HEK293 (cell line): ENCODE measurements around the gene GRK2.
A peak's percentile ranks its signal among the peaks of the same experiment; 100 is the strongest.

Experiments
- CTCF ChIA-PET: fragments of 350-600 bp; formaldehyde crosslinking; extraction: SDS; loops from one replicate; lab custom pipeline; 2021; ENCODE audit warnings: antibody characterized with exemption; lab: Yijun Ruan, JAX
- POLR2A ChIA-PET: fragments of 300-600 bp; formaldehyde crosslinking; extraction: SDS; loops from one replicate; lab custom pipeline; 2020; ENCODE audit warnings: antibody characterized with exemption, inconsistent platforms; lab: Yijun Ruan, JAX
- H3K27ac ChIP-seq: fragments of 200-500 bp; sonication (Bioruptor generic); 2 replicates; pipeline ENCODE4 v1.5.1; 2014; ENCODE audit warnings: low read depth, low read length, control low read depth, inconsistent platforms; ENCODE audit errors: extremely low read depth
- H3K36me3 ChIP-seq, 2 experiments: fragments of 200-500 bp in 1 of 2; sonication (Bioruptor generic) in 1 of 2; 1 replicate in 1 of 2; 2 replicates in 1 of 2; pipeline ENCODE4 v1.5.1; 2014 to 2017; ENCODE audit warnings: inconsistent platforms in 2 of 2, low read length in 2 of 2; ENCODE audit not compliant: control insufficient read depth in 2 of 2, insufficient read depth in 1 of 2
- H3K4me1 ChIP-seq: fragments of 200-500 bp; sonication (Bioruptor generic); 2 replicates; pipeline ENCODE4 v1.5.1; 2014; ENCODE audit warnings: mild to moderate bottlenecking, low read length, inconsistent platforms; ENCODE audit not compliant: control insufficient read depth, insufficient read depth
- H3K4me3 ChIP-seq: 2 replicates; pipeline ENCODE4 v1.5.1; 2011; ENCODE audit warnings: low read depth, mild to moderate bottlenecking, control low read depth, low read length, moderate library complexity
- H3K9me3 ChIP-seq: fragments of 200-500 bp; sonication (Bioruptor generic); 2 replicates; pipeline ENCODE4 v1.5.1; 2014; ENCODE audit warnings: low read depth, low read length, inconsistent platforms; ENCODE audit not compliant: control insufficient read depth, insufficient read depth
- GLIS2 ChIP-seq: fragments of 450-650 bp; formaldehyde crosslinking; IDR thresholded peaks from 2 replicates; pipeline ENCODE4 v1.5.1; 2016; ENCODE audit warnings: missing biosample characterization, missing genetic modification characterization
- IKZF3 ChIP-seq: fragments of 450-650 bp; IDR thresholded peaks from 2 replicates; pipeline ENCODE4 v1.5.0; 2018; ENCODE audit warnings: missing biosample characterization, mild to moderate bottlenecking, missing genetic modification characterization, moderate library complexity
- KLF1 ChIP-seq: fragments of 450-650 bp; formaldehyde crosslinking; IDR thresholded peaks from 2 replicates; pipeline ENCODE4 v1.5.1; 2016; ENCODE audit warnings: missing biosample characterization, missing genetic modification characterization
- KLF8 ChIP-seq: fragments of 450-650 bp; formaldehyde crosslinking; IDR thresholded peaks from 2 replicates; pipeline ENCODE4 v1.5.1; 2016; ENCODE audit warnings: missing biosample characterization, missing genetic modification characterization
- MYNN ChIP-seq: fragments of 450-650 bp; formaldehyde crosslinking; IDR thresholded peaks from 2 replicates; pipeline ENCODE4 v1.5.1; 2016; ENCODE audit warnings: missing biosample characterization, missing genetic modification characterization, borderline replicate concordance
- PRDM1 ChIP-seq: fragments of 450-650 bp; formaldehyde crosslinking; IDR thresholded peaks from 2 replicates; pipeline ENCODE4; 2016; ENCODE audit warnings: missing biosample characterization, missing genetic modification characterization
- ZNF10 ChIP-seq: fragments of 450-650 bp; formaldehyde crosslinking; IDR thresholded peaks from 2 replicates; pipeline ENCODE4 v1.5.1; 2017; ENCODE audit warnings: missing biosample characterization, missing genetic modification characterization
- ZNF138 ChIP-seq: fragments of 450-650 bp; formaldehyde crosslinking; IDR thresholded peaks from 2 replicates; pipeline ENCODE4 v1.5.1; 2016; ENCODE audit warnings: missing biosample characterization, missing genetic modification characterization, borderline replicate concordance
- ZNF146 ChIP-seq: fragments of 450-650 bp; formaldehyde crosslinking; IDR thresholded peaks from 2 replicates; pipeline ENCODE4 v1.5.1; 2016; ENCODE audit warnings: missing biosample characterization, missing genetic modification characterization
- ZNF157 ChIP-seq: fragments of 450-650 bp; formaldehyde crosslinking; IDR thresholded peaks from 2 replicates; pipeline ENCODE4 v1.5.1; 2016; ENCODE audit warnings: missing biosample characterization, missing genetic modification characterization
- ZNF16 ChIP-seq: fragments of 450-650 bp; formaldehyde crosslinking; IDR thresholded peaks from 2 replicates; pipeline ENCODE4 v1.5.1; 2016; ENCODE audit warnings: low read depth, missing biosample characterization, missing genetic modification characterization
- ZNF174 ChIP-seq: fragments of 450-650 bp; formaldehyde crosslinking; IDR thresholded peaks from 2 replicates; pipeline ENCODE4 v1.5.0; 2017; ENCODE audit warnings: missing biosample characterization, mild to moderate bottlenecking, missing genetic modification characterization
- ZNF211 ChIP-seq: fragments of 450-650 bp; formaldehyde crosslinking; IDR thresholded peaks from 2 replicates; pipeline ENCODE4 v1.5.1; 2016; ENCODE audit warnings: low read depth, missing biosample characterization, missing genetic modification characterization
- ZNF214 ChIP-seq: fragments of 450-650 bp; formaldehyde crosslinking; IDR thresholded peaks from 2 replicates; pipeline ENCODE4 v1.5.1; 2017; ENCODE audit warnings: missing biosample characterization, mild to moderate bottlenecking, missing genetic modification characterization, borderline replicate concordance
- ZNF221 ChIP-seq: fragments of 450-650 bp; formaldehyde crosslinking; IDR thresholded peaks from 2 replicates; pipeline ENCODE4 v1.5.1; 2017; ENCODE audit warnings: missing biosample characterization, missing genetic modification characterization, borderline replicate concordance
- ZNF26 ChIP-seq: fragments of 450-650 bp; formaldehyde crosslinking; IDR thresholded peaks from 2 replicates; pipeline ENCODE4 v1.5.1; 2016; ENCODE audit warnings: missing biosample characterization, missing genetic modification characterization
- ZNF311 ChIP-seq: fragments of 450-650 bp; formaldehyde crosslinking; IDR thresholded peaks from 2 replicates; pipeline ENCODE4 v1.5.1; 2017; ENCODE audit warnings: missing biosample characterization, missing genetic modification characterization, borderline replicate concordance
- ZNF549 ChIP-seq: fragments of 450-650 bp; IDR thresholded peaks from 2 replicates; pipeline ENCODE4 v1.5.1; 2018; ENCODE audit warnings: missing biosample characterization, missing genetic modification characterization, mild to moderate bottlenecking, inconsistent platforms, moderate library complexity
- ZNF561 ChIP-seq: fragments of 450-650 bp; IDR thresholded peaks from 2 replicates; pipeline ENCODE4 v1.5.1; 2018; ENCODE audit warnings: missing biosample characterization, missing genetic modification characterization, borderline replicate concordance
- ZNF596 ChIP-seq: fragments of 450-650 bp; IDR thresholded peaks from 2 replicates; pipeline ENCODE4 v1.5.0; 2018; ENCODE audit warnings: missing biosample characterization, mild to moderate bottlenecking, missing genetic modification characterization, moderate library complexity
- ZNF621 ChIP-seq: fragments of 450-650 bp; formaldehyde crosslinking; IDR thresholded peaks from 2 replicates; pipeline ENCODE4 v1.5.1; 2017; ENCODE audit warnings: missing biosample characterization, missing genetic modification characterization
- ZNF626 ChIP-seq: fragments of 450-650 bp; sonication (Bioruptor Pico); formaldehyde crosslinking; IDR thresholded peaks from 2 replicates; pipeline ENCODE4 v1.5.1; 2018; ENCODE audit warnings: missing biosample characterization, missing genetic modification characterization, inconsistent platforms
- ZNF629 ChIP-seq: fragments of 450-650 bp; formaldehyde crosslinking; IDR thresholded peaks from 2 replicates; pipeline ENCODE4 v1.5.1; 2017; ENCODE audit warnings: missing biosample characterization, missing genetic modification characterization
- ZNF776 ChIP-seq: fragments of 450-650 bp; formaldehyde crosslinking; IDR thresholded peaks from 2 replicates; pipeline ENCODE4 v1.5.0; 2017; ENCODE audit warnings: missing biosample characterization, missing genetic modification characterization, borderline replicate concordance
- ZSCAN30 ChIP-seq: fragments of 450-650 bp; IDR thresholded peaks from 2 replicates; pipeline ENCODE4 v1.5.1; 2018; ENCODE audit warnings: missing biosample characterization, mild to moderate bottlenecking, missing genetic modification characterization, moderate library complexity
- ZXDB ChIP-seq: fragments of 450-650 bp; formaldehyde crosslinking; IDR thresholded peaks from 2 replicates; pipeline ENCODE4 v1.5.1; 2016; ENCODE audit warnings: missing biosample characterization, missing genetic modification characterization
- TF ChIP-seq, protein P1 (sequence below): fragments of 450-650 bp; formaldehyde crosslinking; IDR thresholded peaks from 2 replicates; pipeline ENCODE4 v1.5.1; 2016; ENCODE audit warnings: missing biosample characterization, missing genetic modification characterization
- TF ChIP-seq, protein P2 (sequence below): fragments of 450-650 bp; formaldehyde crosslinking; IDR thresholded peaks from 2 replicates; pipeline ENCODE4 v1.5.1; 2016; ENCODE audit warnings: missing biosample characterization, missing genetic modification characterization
- TF ChIP-seq, protein P3 (sequence below): fragments of 450-650 bp; formaldehyde crosslinking; IDR thresholded peaks from 2 replicates; pipeline ENCODE4 v1.5.1; 2017; ENCODE audit warnings: missing biosample characterization, mild to moderate bottlenecking, missing genetic modification characterization, moderate library complexity

GRK2 gene

DNA sequence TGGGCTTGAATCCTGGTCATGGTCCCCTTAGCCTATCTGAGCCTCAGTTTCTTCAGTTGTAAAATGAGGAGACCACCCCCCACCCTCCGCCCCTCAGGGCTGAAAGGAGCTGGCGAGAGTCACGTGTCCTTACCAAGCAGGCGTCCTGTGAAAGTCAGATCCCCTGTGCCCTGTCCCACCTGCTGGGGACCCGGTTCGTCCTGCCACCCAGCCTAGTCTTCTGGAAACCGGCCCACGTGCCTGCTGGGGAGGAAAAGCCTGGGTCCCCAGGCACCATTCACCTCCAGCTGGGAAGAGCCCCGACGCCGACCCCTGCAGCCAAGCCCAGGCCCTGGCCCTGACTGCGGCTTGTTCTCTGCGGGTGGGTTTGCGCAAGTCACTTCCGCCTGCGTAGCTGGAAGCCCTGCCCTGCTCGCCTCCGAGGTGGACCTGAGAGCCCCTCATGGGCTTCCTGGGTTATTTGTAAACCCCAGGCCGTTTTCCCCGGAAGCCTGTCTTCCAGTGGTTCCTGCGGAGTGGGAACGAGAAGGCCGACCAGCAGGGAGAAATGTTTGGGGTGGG, 36.4 kb downstream of the GRK2 start (continued):
- TF ChIP-seq ZNF311 (tag by site-specific recombination) = no peak
- TF ChIP-seq KLF1 (tag by site-specific recombination) = no peak
- no peak for TF ChIP-seq ZXDB (tag by site-specific recombination)
- no peak for TF ChIP-seq ZNF214 (tag by site-specific recombination)
- TF ChIP-seq ZNF549 (tag by site-specific recombination) = no peak
- TF ChIP-seq ZNF629 = no peak
- TF ChIP-seq PRDM1 (tag by site-specific recombination) = no peak
- no peak for TF ChIP-seq ZNF146 (tag by site-specific recombination)
- peak; percentile 76 for TF ChIP-seq GLIS2
- TF ChIP-seq ZNF157 = no peak

DNA sequence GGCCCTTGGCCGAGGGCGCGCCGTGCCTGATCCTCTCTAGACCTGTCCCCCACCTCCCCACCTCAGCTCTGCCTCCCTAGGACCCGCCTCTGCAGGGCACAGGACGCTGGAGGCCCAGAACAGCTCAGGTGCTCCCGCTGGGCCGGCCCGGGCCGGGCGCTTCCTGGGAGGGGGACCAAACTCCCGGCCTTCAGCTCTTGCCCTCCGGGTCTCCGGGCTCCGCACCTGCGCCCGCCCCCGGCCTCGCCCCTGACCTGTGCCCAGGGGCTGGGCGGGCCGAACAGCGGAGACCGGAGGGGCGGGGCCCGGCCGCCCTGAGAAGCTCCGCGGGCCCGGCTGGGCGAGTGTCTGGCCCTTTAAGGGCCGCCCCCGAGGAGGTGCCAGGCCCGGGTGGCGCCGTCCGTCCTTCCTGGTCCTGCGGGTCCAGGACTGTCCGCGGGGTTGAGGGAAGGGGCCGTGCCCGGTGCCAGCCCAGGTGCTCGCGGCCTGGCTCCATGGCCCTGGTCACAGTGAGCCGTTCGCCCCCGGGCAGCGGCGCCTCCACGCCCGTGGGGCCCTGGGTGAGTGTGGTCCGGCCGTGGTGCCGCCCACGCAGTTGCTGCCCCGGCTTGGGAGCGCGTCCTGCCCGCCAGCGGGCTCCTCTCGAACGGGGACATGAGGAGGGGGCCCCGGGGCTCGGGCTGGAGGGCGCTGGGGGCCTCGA, 37.0 kb downstream of the GRK2 start, which contains the start of gene SSH3:
SSH3 (plus strand) TSS at position 399 of the 703 bp plus-strand sequence; CDS start at position 495, 96 bp downstream.
- CTCF ChIA-PET = interaction anchor here (0.6 to 3.4 kb wide), 5 partner anchors 8 to 292 kb away, joined by 3 to 17 read pairs (median 4); no protein-coding TSS in a partner anchor
- Histone ChIP-seq H3K36me3 (peaks cover 0 to 56% of the 10 kb centered on the region in 2 experiments; a peak in 2 of 3 replicates), H3K27ac (peak within 1 kb of the TSS; percentile 79; the same call in 1 of the 2 replicates)
- TF ChIP-seq ZNF174 (tag by site-specific recombination) (no peak), ZNF621 (tag by site-specific recombination) (no peak), ZNF26 (tag by site-specific recombination) (no peak), MYNN (tag by site-specific recombination) (no peak), ZNF16 (tag by site-specific recombination) (no peak), IKZF3 (tag by site-specific recombination) (no peak), ZNF10 (no peak), ZNF221 (tag by site-specific recombination) (no peak), KLF8 (tag by site-specific recombination) (no peak), ZNF776 (tag by site-specific recombination) (no peak), ZNF211 (tag by site-specific recombination) (no peak), ZNF138 (tag by site-specific recombination) (no peak), ZNF626 (tag by site-specific recombination) (no peak), ZNF561 (tag by site-specific recombination) (no peak), ZNF596 (tag by site-specific recombination) (no peak), ZSCAN30 (tag by site-specific recombination) (no peak)
- TF ChIP-seq, protein P1, sequence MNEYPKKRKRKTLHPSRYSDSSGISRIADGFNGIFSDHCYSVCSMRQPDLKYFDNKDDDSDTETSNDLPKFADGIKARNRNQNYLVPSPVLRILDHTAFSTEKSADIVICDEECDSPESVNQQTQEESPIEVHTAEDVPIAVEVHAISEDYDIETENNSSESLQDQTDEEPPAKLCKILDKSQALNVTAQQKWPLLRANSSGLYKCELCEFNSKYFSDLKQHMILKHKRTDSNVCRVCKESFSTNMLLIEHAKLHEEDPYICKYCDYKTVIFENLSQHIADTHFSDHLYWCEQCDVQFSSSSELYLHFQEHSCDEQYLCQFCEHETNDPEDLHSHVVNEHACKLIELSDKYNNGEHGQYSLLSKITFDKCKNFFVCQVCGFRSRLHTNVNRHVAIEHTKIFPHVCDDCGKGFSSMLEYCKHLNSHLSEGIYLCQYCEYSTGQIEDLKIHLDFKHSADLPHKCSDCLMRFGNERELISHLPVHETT (tag by site-specific recombination) = no peak
- TF ChIP-seq, protein P2, sequence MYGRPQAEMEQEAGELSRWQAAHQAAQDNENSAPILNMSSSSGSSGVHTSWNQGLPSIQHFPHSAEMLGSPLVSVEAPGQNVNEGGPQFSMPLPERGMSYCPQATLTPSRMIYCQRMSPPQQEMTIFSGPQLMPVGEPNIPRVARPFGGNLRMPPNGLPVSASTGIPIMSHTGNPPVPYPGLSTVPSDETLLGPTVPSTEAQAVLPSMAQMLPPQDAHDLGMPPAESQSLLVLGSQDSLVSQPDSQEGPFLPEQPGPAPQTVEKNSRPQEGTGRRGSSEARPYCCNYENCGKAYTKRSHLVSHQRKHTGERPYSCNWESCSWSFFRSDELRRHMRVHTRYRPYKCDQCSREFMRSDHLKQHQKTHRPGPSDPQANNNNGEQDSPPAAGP = no peak
- TF ChIP-seq, protein P3, sequence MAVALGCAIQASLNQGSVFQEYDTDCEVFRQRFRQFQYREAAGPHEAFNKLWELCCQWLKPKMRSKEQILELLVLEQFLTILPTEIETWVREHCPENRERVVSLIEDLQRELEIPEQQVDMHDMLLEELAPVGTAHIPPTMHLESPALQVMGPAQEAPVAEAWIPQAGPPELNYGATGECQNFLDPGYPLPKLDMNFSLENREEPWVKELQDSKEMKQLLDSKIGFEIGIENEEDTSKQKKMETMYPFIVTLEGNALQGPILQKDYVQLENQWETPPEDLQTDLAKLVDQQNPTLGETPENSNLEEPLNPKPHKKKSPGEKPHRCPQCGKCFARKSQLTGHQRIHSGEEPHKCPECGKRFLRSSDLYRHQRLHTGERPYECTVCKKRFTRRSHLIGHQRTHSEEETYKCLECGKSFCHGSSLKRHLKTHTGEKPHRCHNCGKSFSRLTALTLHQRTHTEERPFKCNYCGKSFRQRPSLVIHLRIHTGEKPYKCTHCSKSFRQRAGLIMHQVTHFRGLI = no peak

More for the DNA sequence above, 37.0 kb downstream of the GRK2 start, which contains the start of gene SSH3:
- Histone ChIP-seq H3K4me3 (peak within 1 kb of the TSS; percentile 66), H3K4me1 (no peaks in the 10 kb centered on the region), H3K9me3 (no peaks in the 10 kb centered on the region)
- POLR2A ChIA-PET = interaction anchor here (0.8 to 3.5 kb wide), 6 partner anchors 10 to 64 kb away, joined by 3 to 32 read pairs (median 5); partner anchors contain the start of gene ANKRD13D
